Measurements from ENCODE around the gene NPC1.

GRCh38 chr18:23626451-23627279 lies 40.4 kb upstream of the NPC1 start:
- TF ChIP-seq CTCF (IDR thresholded peaks at IDR 0.05) (no peak), POLR2A (IDR thresholded peaks at IDR 0.05) (no peak), POLR2AphosphoS5 (IDR thresholded peaks at IDR 0.05) (no peak)
